Measurements from ENCODE around the gene RFLNA. TPM values are rescaled to one million over a fixed set of nuclear protein-coding genes. Genes with fewer than 3 reads are reported as not detected.

Gene RFLNA
- total RNA-seq, 1 experiment from 2014 or later: 1.1 TPM

DNA sequence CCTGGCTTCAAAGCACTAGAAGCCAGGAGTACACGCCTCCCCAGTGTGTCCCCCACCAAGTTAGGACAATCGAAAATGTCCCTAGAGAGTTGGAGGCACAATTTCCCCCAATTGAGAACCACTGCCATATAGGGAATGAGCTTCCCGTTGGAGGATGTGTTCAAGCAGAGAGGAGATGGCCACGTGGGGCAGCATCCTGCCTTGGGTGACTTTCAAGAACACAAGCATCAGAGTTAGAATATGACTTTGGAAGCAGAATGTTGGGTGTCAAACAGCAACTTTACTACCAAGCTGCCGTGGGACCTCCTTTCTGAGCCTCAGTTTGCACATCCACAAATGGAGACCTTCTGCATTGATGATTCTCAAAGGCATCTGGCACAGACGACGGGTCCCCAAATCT, 56.5 kb downstream of the RFLNA start:
- Histone ChIP-seq H3K4me3 (ENCODE audit: low read depth, low read length, poor library complexity, severe bottlenecking) (no peak overlapping the region), H3K27ac (ENCODE audit: low read depth, low read length, poor library complexity, severe bottlenecking) (no peak overlapping the region), H3K9me3 (ENCODE audit: low read depth, low read length, poor library complexity, severe bottlenecking) (no peaks in the 10 kb centered on the region), H3K4me1 (ENCODE audit: insufficient read depth, low read length, poor library complexity, severe bottlenecking) (no peaks in the 10 kb centered on the region), H3K27me3 (replicated peaks; ENCODE audit: insufficient read depth, low read depth, low read length, poor library complexity) (no peaks in the 10 kb centered on the region), H3K36me3 (ENCODE audit: insufficient read depth, low read length, poor library complexity, severe bottlenecking) (peaks cover 71% of the 10 kb centered on the region)
- DNase-seq (ENCODE audit: low spot score): no peak
- CTCF ChIA-PET: no interaction called here
- POLR2A ChIA-PET (ENCODE audit: low non-redundant PET): no interaction called here
- BruUV-seq (replicated peaks): no TSS peak
- intact Hi-C loops (cut with micrococcal nuclease; ENCODE audit: unreplicated experiment): no loop called here
- TF ChIP-seq EZH2 (IDR thresholded peaks at IDR 0.05; ENCODE audit: borderline replicate concordance, low read depth, low read length, poor library complexity, severe bottlenecking): no peak
- TF ChIP-seq, protein P1, sequence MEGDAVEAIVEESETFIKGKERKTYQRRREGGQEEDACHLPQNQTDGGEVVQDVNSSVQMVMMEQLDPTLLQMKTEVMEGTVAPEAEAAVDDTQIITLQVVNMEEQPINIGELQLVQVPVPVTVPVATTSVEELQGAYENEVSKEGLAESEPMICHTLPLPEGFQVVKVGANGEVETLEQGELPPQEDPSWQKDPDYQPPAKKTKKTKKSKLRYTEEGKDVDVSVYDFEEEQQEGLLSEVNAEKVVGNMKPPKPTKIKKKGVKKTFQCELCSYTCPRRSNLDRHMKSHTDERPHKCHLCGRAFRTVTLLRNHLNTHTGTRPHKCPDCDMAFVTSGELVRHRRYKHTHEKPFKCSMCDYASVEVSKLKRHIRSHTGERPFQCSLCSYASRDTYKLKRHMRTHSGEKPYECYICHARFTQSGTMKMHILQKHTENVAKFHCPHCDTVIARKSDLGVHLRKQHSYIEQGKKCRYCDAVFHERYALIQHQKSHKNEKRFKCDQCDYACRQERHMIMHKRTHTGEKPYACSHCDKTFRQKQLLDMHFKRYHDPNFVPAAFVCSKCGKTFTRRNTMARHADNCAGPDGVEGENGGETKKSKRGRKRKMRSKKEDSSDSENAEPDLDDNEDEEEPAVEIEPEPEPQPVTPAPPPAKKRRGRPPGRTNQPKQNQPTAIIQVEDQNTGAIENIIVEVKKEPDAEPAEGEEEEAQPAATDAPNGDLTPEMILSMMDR (conservative IDR thresholded peaks at IDR 0.05; ENCODE audit: low read depth, low read length): no peak

DNA sequence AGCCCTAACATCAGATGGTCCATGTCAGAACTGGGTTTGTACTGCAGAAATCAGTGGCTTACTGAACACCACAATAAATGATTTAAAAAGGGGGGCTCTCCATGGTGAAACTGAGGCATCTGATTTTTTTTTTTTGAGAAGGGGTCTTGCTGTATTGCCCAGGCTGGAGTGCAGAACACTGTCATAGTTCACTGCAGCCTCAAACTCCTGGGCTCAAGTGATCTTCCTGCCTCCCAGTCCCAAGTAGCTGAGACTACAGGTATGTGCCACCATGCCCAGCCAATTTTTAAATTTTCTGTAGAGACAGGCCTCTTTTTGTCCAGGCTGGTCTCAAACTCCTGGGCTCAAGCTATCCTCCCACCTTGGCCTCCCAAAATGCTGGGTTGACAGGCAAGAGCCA, 57.4 kb downstream of the RFLNA start:
- no peak overlapping the region for H3K27ac ChIP-seq (ENCODE audit: low read depth, low read length, poor library complexity, severe bottlenecking)
- TF ChIP-seq, protein P1 (conservative IDR thresholded peaks at IDR 0.05; ENCODE audit: low read depth, low read length): no peak
- TF ChIP-seq EZH2 (IDR thresholded peaks at IDR 0.05; ENCODE audit: borderline replicate concordance, low read depth, low read length, poor library complexity, severe bottlenecking): no peak

DNA sequence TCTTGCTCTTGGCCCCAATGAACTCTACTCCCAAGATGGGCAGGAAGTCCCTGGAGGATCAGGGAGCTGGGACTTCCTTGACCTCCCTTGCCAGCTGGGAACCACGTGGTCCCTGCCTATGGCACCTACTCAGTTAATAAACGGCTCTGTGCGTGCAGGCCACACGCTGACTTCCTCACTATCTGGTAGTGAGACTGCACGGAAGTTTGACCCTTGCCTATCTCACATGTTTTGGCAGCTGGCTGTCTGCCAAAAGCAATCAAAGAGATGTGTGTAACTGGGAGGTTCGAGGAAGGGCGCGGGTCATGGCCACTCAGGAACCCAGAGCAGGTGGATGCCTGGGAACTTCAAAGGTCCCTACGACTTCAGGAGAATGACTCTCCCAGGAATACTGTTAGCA, 57.9 kb downstream of the RFLNA start:
- Histone ChIP-seq H3K4me1 (ENCODE audit: insufficient read depth, low read length, poor library complexity, severe bottlenecking) (no peaks in the 10 kb centered on the region), H3K4me3 (ENCODE audit: low read depth, low read length, poor library complexity, severe bottlenecking) (no peak overlapping the region), H3K27me3 (replicated peaks; ENCODE audit: insufficient read depth, low read depth, low read length, poor library complexity) (no peaks in the 10 kb centered on the region), H3K9me3 (ENCODE audit: low read depth, low read length, poor library complexity, severe bottlenecking) (no peaks in the 10 kb centered on the region), H3K27ac (ENCODE audit: low read depth, low read length, poor library complexity, severe bottlenecking) (no peak overlapping the region), H3K36me3 (ENCODE audit: insufficient read depth, low read length, poor library complexity, severe bottlenecking) (peaks cover 66% of the 10 kb centered on the region)
- DNase-seq (ENCODE audit: low spot score): no peak
- TF ChIP-seq, protein P1 (conservative IDR thresholded peaks at IDR 0.05; ENCODE audit: low read depth, low read length): no peak
- TF ChIP-seq EZH2 (IDR thresholded peaks at IDR 0.05; ENCODE audit: borderline replicate concordance, low read depth, low read length, poor library complexity, severe bottlenecking): no peak
- CTCF ChIA-PET: no interaction called here
- POLR2A ChIA-PET (ENCODE audit: low non-redundant PET): no interaction called here
- BruUV-seq (replicated peaks): no TSS peak
- intact Hi-C loops (cut with micrococcal nuclease; ENCODE audit: unreplicated experiment): no loop called here

More for the DNA sequence above, 57.4 kb downstream of the RFLNA start:
- DNase-seq (ENCODE audit: low spot score): no peak
- CTCF ChIA-PET: no interaction called here
- H3K4me1 ChIP-seq (ENCODE audit: insufficient read depth, low read length, poor library complexity, severe bottlenecking): no peaks in the 10 kb centered on the region
- intact Hi-C loops (cut with micrococcal nuclease; ENCODE audit: unreplicated experiment): no loop called here
- H3K27me3 ChIP-seq (replicated peaks; ENCODE audit: insufficient read depth, low read depth, low read length, poor library complexity): no peaks in the 10 kb centered on the region
- BruUV-seq (replicated peaks): no TSS peak
- H3K4me3 ChIP-seq (ENCODE audit: low read depth, low read length, poor library complexity, severe bottlenecking): no peak overlapping the region
- peaks cover 67% of the 10 kb centered on the region for H3K36me3 ChIP-seq (ENCODE audit: insufficient read depth, low read length, poor library complexity, severe bottlenecking)
- no peaks in the 10 kb centered on the region for H3K9me3 ChIP-seq (ENCODE audit: low read depth, low read length, poor library complexity, severe bottlenecking)
- POLR2A ChIA-PET (ENCODE audit: low non-redundant PET): no interaction called here

Data from A673 (cell line).